Right ventricle myocardium superior (tissue), 1 donor: ENCODE results near the gene COMMD1. TPM values are rescaled to one million over a fixed set of nuclear protein-coding genes. Genes with fewer than 3 reads are reported as not detected.
"Not testable (repeated sequence)": the region's sequence is repeated elsewhere in the genome, so short reads cannot be mapped to it uniquely, and the experiment has no call there.

Experiments used
- ATAC-seq: fragments of 200-7000 bp; cut with Tn5 transposase; one replicate; pipeline ENCODE4 v1.9.1; 2020; ENCODE audit warnings: mild to moderate bottlenecking; ENCODE audit not compliant: poor library complexity
- DNase-seq: peaks from one replicate; pipeline ENCODE4 v3.0.0-alpha.2; 2020
- intact Hi-C: fragments of 100-400 bp; cut with DNase I; formaldehyde crosslinking; loops from one replicate; pipeline ENCODE4 v1.11.2; 2022
- long read RNA-seq: library from polyadenylated mRNA; unstranded; transcript quantifications from one replicate; pipeline ENCODE4 v2.0.0, GENCODE V29; 2021
- total RNA-seq: library from RNA; stranded (reverse); fragmentation: NEBNext Ultra II Directional; extraction: Animal tissue kit (Norgen Biotek cat#: 25700); gene quantifications from one replicate; pipeline ENCODE4 v1.2.1, GENCODE V29; 2021
- donor health status: DM: no; HTN: yes; CAD: no; lungs with severe emphysema.

COMMD1 gene
- total RNA-seq, result 60.8 TPM
- long read RNA-seq, transcript COMMD1-201 (3 exons, 911 nt), result major isoform, 24 of 24 reads
- long read RNA-seq, partial matches to known transcripts, result 0 of 24 reads
- long read RNA-seq, other reads (novel, unspliced or antisense), result 0 of 24 reads

GRCh38 chr2:61905372-61906185 lies at the start of gene COMMD1:
TSS of gene COMMD1 (plus strand) at chr2:61905674. CDS start at chr2:61905679, 5 bp downstream.
- intact Hi-C loops, result no loop called here
- DNase-seq, result peak; percentile 91
- peak; percentile 99 for ATAC-seq

DNA sequence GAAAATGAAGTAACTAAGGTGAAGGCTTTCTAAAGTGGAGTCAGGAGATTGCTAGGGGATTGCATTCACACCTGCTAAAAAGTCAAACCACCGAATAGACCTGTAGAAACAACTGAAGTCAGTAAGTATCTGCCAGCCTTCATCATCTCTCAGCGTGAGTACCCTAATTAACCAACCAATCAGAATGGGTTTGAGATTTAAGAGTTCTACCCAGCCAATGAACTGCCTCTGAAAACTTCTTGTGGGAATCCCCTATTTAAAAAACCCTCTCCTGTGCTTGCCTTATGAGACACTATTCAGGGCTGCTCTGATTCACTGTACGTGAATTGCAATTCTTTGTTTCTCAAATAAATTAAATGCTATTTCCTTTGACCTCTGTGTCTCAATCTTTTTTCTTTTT lies 48.2 kb upstream of the COMMD1 start:
- intact Hi-C loops, result no loop called here
- no peak for ATAC-seq

DNA sequence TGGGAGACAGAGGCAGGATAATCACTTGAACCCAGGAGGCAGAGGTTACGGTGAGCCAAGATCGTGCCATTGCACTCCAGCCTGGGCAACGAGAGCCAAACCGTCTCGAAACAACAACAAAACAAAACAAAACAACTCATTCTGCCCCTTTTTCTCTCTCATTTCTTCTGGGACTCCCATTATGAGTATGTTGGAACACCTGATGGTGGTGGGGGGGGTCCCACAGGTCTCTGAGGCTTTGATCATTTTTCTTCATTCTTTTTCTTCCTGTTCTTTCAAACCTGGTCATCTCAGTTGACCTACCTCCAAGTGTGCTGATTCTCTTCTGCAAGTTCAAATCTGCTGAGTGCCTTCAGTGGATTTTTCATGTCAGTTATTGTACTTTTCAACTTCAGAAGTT lies 43.4 kb upstream of the COMMD1 start:
- no peak for DNase-seq
- intact Hi-C loops, result no loop called here
- no peak for ATAC-seq

More for the DNA sequence above, 48.2 kb upstream of the COMMD1 start:
- DNase-seq, result no peak

- DNase-seq, intact Hi-C loops, ATAC-seq: not testable (repeated sequence)
Observed at GRCh38 chr2:61866482-61867089, 38.9 kb upstream of the COMMD1 start.

GRCh38 chr2:61876400-61876799 lies 29.1 kb upstream of the COMMD1 start:
- intact Hi-C loops, result loop anchor here (10.0 kb wide), 2 partner anchors 382 to 662 kb away; no protein-coding TSS in a partner anchor
- DNase-seq, result no peak
- no peak for ATAC-seq

- no peak for ATAC-seq
- DNase-seq, result no peak
- intact Hi-C loops, result loop anchor here (10.0 kb wide), 2 partner anchors 383 to 663 kb away; no protein-coding TSS in a partner anchor
Observed at GRCh38 chr2:61877571-61878245, 27.8 kb upstream of the COMMD1 start.

GRCh38 chr2:61878761-61879160 lies 26.7 kb upstream of the COMMD1 start:
- ATAC-seq, result no peak
- intact Hi-C loops, result loop anchor here (10.0 kb wide), 2 partner anchors 384 to 664 kb away; no protein-coding TSS in a partner anchor
- no peak for DNase-seq

DNA sequence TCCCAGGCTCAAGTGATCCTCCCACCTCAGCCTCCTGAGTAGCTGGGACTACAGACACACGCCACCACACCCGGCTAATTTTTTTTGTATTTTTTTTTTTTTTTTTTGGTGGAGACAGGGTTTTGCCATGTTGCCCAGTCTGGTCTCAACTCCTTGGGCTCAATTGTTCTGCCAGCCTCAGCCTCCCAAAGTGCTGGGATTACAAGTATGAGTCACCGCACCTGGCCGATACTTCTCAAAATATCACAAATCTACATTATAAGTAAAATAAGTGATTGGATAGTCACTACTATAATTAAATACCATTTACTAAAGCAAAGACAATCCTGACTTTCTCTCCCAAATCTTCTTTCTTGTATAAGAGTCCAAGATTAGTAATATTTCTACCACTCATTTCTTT lies 26.1 kb upstream of the COMMD1 start:
- not testable (repeated sequence) for ATAC-seq

GRCh38 chr2:61882850-61883249 lies 22.6 kb upstream of the COMMD1 start:
- DNase-seq (no peak), ATAC-seq (no peak)
- intact Hi-C loops, result no loop called here

More for the DNA sequence above, 26.1 kb upstream of the COMMD1 start:
- not testable (repeated sequence) for DNase-seq
- intact Hi-C loops, result loop anchor here (10.0 kb wide), 2 partner anchors 385 to 665 kb away; no protein-coding TSS in a partner anchor

GRCh38 chr2:61885896-61886603 lies 19.4 kb upstream of the COMMD1 start:
- intact Hi-C loops, result no loop called here
- DNase-seq, result no peak
- no peak for ATAC-seq

- DNase-seq, result no peak
- intact Hi-C loops, result no loop called here
- peak; percentile 7 for ATAC-seq
Observed at GRCh38 chr2:61887717-61888266, 17.7 kb upstream of the COMMD1 start.

DNA sequence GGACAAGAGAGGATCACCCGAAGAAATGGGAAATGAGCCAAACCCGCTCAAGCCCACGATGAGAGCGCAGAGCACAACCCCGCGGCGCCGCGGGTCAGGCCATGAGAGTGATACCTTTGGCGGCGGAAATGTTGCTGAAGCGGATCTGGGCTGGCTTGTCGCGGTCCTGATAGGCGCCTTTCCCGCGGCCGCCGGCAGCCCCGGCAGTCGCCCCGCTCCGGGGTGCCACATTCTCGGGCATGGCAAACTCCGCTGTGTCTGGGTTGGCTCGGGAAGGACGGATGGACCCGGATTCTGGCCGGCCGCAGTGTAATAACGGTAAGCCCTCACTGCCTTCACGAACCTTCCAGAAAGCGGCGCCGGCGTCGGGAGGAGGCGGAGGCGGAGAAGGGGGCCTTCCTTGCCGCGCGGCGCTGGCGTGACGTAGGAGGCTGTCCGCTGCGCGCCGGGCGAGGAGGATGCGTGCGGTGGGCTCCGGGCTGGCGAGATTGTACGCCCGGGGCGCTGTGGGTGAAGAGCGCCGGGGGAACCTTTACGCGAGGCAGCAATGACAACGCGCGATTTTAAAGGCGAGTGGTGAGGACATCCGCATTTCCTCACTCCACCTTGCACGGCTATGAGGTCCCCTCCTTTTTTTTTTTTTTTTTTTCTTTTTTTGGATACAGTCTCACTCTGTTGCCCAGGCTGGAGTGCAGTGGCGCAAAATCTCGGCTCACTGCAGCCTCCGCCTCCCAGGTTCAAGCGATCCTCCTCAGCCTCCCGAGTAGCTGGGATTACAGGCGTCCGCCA lies 17.0 kb upstream of the COMMD1 start, which contains the start of gene CCT4:
CCT4 (minus strand) TSS at position 390 of the 789 bp plus-strand sequence; CDS start at position 241, 149 bp downstream.
- ATAC-seq (peak; percentile 94), DNase-seq (peak; percentile 95)
- intact Hi-C loops, result no loop called here

- intact Hi-C loops, result no loop called here
- ATAC-seq, result peak; percentile 45
Observed at GRCh38 chr2:61898810-61899209, 6.7 kb upstream of the COMMD1 start.

GRCh38 chr2:61900281-61900680 lies 5.2 kb upstream of the COMMD1 start:
- intact Hi-C loops, result no loop called here
- no peak for DNase-seq
- no peak for ATAC-seq

More at GRCh38 chr2:61898810-61899209, 6.7 kb upstream of the COMMD1 start:
- no peak for DNase-seq

DNA sequence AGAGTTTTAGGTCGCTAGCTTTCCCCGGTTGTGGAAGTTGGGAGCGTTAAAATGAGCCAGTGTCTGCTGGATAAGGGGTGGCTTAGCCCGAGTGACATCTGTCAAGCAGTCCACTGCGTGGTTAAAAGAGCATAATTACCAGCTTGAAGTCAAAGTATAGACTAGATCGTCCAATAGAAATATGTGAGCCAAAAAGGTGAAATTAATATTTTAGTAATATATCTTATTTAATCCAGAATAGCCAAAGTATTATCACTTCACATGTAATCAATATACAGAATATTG lies 654 bp downstream of the COMMD1 start:
- DNase-seq (no peak), ATAC-seq (peak; percentile 19)
- intact Hi-C loops, result no loop called here

- intact Hi-C loops, result no loop called here
- ATAC-seq (no peak), DNase-seq (no peak)
Observed at GRCh38 chr2:61909116-61909515, 3.6 kb downstream of the COMMD1 start.

DNA sequence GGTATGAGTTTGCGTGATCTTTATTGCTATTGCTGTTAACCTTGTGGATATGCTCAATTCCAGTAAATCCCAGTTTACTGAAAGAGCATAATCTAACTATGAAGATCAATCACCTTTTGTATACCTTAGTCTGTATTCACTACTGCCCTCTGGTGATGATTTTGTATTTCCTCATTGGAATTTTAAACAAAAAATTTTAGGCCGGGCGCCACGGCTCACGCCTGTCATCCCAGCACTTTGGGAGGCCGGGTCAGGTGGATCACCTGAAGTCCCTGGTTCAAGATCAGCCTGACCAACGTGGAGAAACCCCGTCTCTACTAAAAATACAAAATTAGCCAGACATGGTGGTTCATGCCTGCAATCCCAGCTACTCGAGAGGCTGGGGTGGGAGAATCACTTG lies 5.1 kb downstream of the COMMD1 start:
- DNase-seq (no peak), ATAC-seq (no peak)
- intact Hi-C loops, result no loop called here
